Stimulated activated CD4-positive, alpha-beta T cell treated with anti-CD3 and anti-CD28 coated beads, TNF-alpha, amount 100 ng/mL, for 1 hour (primary cell): ENCODE data around the gene CACNA1E.

Experiments
- DNase-seq, 3 donors: peaks; one replicate each; pipeline ENCODE4 v3.0.0-alpha.2; 2020; ENCODE audit warnings: low read depth in 3 of 3, low spot score in 1 of 3

CACNA1E gene

GRCh38 chr1:181632492-181632891 is 149.2 kb downstream of the CACNA1E start:
- DNase-seq, result no peak

- DNase-seq, result no peak
These were observed 149.6 kb downstream of the CACNA1E start for GRCh38 chr1:181632960-181633359.

DNA sequence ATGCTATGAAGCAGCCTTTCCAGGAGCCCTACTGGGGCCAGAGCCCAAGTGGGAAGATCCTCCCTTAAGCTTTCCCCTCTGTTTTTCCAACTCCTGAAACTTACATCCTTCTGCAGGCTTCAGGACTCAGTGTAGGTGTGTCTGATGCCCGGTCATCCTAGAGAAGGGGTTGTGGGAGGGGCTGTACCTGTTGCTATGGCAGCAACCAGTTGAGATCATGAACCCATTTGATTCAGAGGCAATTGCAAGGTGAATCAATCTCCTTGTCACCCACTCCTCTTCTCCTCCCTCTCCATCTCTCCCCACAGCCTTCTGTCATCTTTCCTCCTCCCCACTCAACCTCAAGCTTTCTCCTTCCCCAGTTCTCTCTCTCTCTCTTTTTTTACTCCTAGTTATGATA is 151.8 kb downstream of the CACNA1E start:
- no peak for DNase-seq

DNA sequence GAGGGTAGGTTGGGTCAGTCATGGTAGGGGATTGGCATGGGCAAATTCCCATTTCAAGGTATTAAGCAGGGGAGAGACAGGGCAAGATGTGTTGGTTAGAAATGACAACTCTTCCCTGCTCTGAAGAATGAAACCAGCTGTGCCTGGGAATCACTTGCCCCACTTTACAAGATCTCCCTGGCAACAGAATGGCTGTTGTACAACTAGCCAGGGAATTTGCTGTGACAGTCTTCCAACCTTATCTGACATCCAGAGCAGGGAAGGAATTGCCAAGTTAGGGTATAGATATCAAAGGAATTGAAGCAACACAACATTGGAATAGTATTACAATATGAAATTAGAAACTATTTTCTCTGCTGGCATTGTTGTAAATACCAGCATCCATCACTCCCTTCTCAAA is 154.7 kb downstream of the CACNA1E start:
- DNase-seq, result no peak

DNA sequence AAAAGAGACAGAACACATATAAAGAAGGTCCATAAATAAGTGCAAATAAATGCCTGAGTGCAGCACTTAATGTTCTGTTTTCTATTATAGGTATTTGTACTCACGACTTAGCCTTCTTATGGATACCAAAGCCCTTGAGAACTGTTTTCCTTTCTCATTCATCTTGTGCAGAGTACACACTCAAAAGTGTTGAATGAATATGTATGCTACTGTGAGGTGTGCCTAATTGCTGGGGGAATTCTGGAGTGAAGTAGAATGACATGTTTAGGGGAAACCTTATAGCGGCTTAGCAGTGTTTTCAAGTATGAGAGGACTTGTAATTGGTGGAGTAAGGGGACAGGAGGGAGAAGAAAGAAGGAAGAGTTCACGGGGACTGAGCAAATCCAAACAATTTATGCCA is 157.6 kb downstream of the CACNA1E start:
- no peak for DNase-seq

GRCh38 chr1:181643631-181644030 is 160.3 kb downstream of the CACNA1E start:
- DNase-seq, result no peak

- DNase-seq, result no peak
These were observed 161.9 kb downstream of the CACNA1E start for GRCh38 chr1:181645171-181645570.

- no peak for DNase-seq
These were observed 163.4 kb downstream of the CACNA1E start for GRCh38 chr1:181646710-181647109.

- no peak for DNase-seq
These were observed 164.2 kb downstream of the CACNA1E start for GRCh38 chr1:181647314-181648035.

- no peak for DNase-seq
These were observed 168.0 kb downstream of the CACNA1E start for GRCh38 chr1:181651276-181651675.

- no peak for DNase-seq
These were observed 172.4 kb downstream of the CACNA1E start for GRCh38 chr1:181655756-181656155.

DNA sequence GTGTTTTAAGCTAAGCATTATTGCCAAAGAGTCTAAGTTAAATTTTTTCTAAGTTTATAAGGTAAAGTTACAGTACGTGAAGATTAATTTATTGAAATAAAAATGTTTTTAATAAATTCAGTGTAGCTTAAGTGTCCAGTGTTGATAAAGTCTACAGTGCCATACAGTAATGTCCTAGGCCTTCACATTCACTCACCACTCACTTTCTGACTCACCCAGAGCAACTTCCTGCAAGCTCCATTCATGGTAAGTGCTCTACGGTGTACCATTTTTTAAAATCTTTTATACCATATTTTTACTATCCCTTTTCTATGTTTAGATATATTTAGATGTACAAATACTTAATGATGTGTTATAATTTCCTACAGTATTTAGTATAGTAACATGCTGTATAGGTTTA is 173.2 kb downstream of the CACNA1E start:
- no peak for DNase-seq

- DNase-seq, result no peak
These were observed 175.3 kb downstream of the CACNA1E start for GRCh38 chr1:181658581-181658980.

DNA sequence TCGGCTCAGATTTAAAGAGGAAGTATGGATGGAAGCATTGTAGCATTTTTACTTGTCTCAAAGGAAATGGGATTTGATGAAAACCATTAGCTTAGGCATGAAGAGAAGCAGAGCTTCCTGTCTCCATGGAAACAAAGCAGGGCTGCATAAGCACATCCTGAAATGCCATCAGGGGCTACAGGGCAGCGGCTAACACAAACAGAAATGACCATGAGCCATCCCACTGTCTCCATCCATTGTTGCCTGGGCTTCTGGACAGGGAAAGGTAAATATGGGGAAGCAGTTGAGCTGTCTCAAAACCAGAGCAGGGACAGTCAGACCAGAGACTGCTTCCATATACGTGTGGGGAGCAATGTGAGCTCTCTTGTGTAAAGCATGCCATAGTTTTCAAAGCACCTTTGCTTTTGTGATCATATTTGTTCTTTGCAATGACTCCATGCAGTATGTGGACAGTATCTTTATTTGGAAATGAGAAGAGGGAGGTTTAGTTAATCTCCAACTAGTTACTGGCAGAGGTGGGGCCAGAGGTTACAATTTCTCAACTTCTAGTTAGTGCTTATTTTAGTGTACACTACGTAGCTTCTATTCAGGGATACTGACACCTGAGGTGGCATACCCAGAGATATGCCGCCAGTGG is 176.1 kb downstream of the CACNA1E start:
- no peak for DNase-seq

GRCh38 chr1:181660621-181661020 is 177.3 kb downstream of the CACNA1E start:
- no peak for DNase-seq

- no peak for DNase-seq
These were observed 178.3 kb downstream of the CACNA1E start for GRCh38 chr1:181661569-181661968.

- DNase-seq, result no peak
These were observed 179.3 kb downstream of the CACNA1E start for GRCh38 chr1:181662606-181663005.

GRCh38 chr1:181664543-181664942 is 181.2 kb downstream of the CACNA1E start:
- DNase-seq, result no peak

DNA sequence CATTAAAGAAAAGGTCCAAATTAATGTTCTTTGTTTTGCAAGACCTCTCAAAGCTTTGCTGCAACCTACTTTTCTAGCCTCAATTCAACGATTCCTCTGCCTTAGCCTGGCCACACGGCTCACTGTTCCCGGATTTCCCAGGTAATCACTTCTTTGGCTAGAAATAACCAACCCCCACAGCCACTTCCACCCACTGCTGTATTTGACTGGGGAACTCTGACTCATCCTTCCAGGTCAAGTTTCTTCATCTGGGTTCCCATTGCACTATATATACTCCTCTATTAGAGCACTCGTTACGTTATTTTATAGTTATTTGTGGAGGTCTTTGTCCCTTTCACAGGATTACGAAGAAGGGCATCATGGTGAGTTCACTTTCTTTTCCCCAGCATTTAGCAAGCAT is 185.9 kb downstream of the CACNA1E start:
- DNase-seq, result no peak

GRCh38 chr1:181674617-181675016 is 191.3 kb downstream of the CACNA1E start:
- no peak for DNase-seq

GRCh38 chr1:181675091-181675917 is 192.0 kb downstream of the CACNA1E start:
- no peak for DNase-seq

- DNase-seq, result no peak
These were observed 192.5 kb downstream of the CACNA1E start for GRCh38 chr1:181675918-181676190.
